CD4-positive, alpha-beta T cell treated with Interleukin-21 for 1 hour (primary cell): Measurements from ENCODE around the gene JMJD1C.
"Not testable (repeated sequence)": the region's sequence is repeated elsewhere in the genome, so short reads cannot be mapped to it uniquely, and the experiment has no call there.

Experiments
- DNase-seq: peaks from one replicate; pipeline ENCODE4 v3.0.0-alpha.2; 2020

Gene JMJD1C

GRCh38 chr10:63346015-63346441 lies 119.7 kb downstream of the JMJD1C start:
- no peak for DNase-seq

- DNase-seq, result no peak
These were observed 121.5 kb downstream of the JMJD1C start for GRCh38 chr10:63344269-63344668.

- no peak for DNase-seq
These were observed 122.3 kb downstream of the JMJD1C start for GRCh38 chr10:63343476-63343875.

- DNase-seq, result not testable (repeated sequence)
These were observed 126.1 kb downstream of the JMJD1C start for GRCh38 chr10:63339640-63340039.

GRCh38 chr10:63337455-63338251 lies 128.1 kb downstream of the JMJD1C start:
- no peak for DNase-seq

- DNase-seq, result no peak
These were observed 134.2 kb downstream of the JMJD1C start for GRCh38 chr10:63331586-63331985.

GRCh38 chr10:63324495-63324854 lies 141.3 kb downstream of the JMJD1C start:
- no peak for DNase-seq

- DNase-seq, result no peak
These were observed 141.9 kb downstream of the JMJD1C start for GRCh38 chr10:63323701-63324494.

GRCh38 chr10:63320683-63321082 lies 145.1 kb downstream of the JMJD1C start:
- DNase-seq, result no peak

- DNase-seq, result no peak
These were observed 146.5 kb downstream of the JMJD1C start for GRCh38 chr10:63319231-63319630.

- DNase-seq, result no peak
These were observed 147.3 kb downstream of the JMJD1C start for GRCh38 chr10:63318491-63318890.

GRCh38 chr10:63314020-63314419 lies 151.8 kb downstream of the JMJD1C start:
- DNase-seq, result no peak

- no peak for DNase-seq
These were observed 152.6 kb downstream of the JMJD1C start for GRCh38 chr10:63313066-63313717.

- DNase-seq, result no peak
These were observed 157.1 kb downstream of the JMJD1C start for GRCh38 chr10:63308628-63309027.

GRCh38 chr10:63304146-63304545 lies 161.6 kb downstream of the JMJD1C start:
- no peak for DNase-seq

GRCh38 chr10:63300801-63301200 lies 165.0 kb downstream of the JMJD1C start:
- DNase-seq, result no peak

GRCh38 chr10:63297941-63298340 lies 167.8 kb downstream of the JMJD1C start:
- DNase-seq, result no peak

- no peak for DNase-seq
These were observed 171.0 kb downstream of the JMJD1C start for GRCh38 chr10:63294781-63295180.

GRCh38 chr10:63292847-63293246 lies 172.9 kb downstream of the JMJD1C start:
- not testable (repeated sequence) for DNase-seq

GRCh38 chr10:63288170-63288569 lies 177.6 kb downstream of the JMJD1C start:
- DNase-seq, result no peak

GRCh38 chr10:63286754-63287264 lies 179.0 kb downstream of the JMJD1C start:
- no peak for DNase-seq

- no peak for DNase-seq
These were observed 179.4 kb downstream of the JMJD1C start for GRCh38 chr10:63286340-63286739.

- DNase-seq, result not testable (repeated sequence)
These were observed 181.9 kb downstream of the JMJD1C start for GRCh38 chr10:63283901-63284300.
